BE2C (cell line): ENCODE data around the gene MAEA.

Experiments used
- DNase-seq: peaks from one replicate; pipeline ENCODE4 v3.0.0-alpha.2; 2020
- H3K27me3 ChIP-seq: fragments of 250-450 bp; sonication (Bioruptor Pico); 2 replicates; pipeline ENCODE4 v1.5.1; 2020; ENCODE audit warnings: mild to moderate bottlenecking
- H3K36me3 ChIP-seq: fragments of 250-450 bp; sonication (Bioruptor Pico); 2 replicates; pipeline ENCODE4 v1.5.1; 2020; ENCODE audit warnings: mild to moderate bottlenecking
- H3K4me1 ChIP-seq: fragments of 250-450 bp; sonication (Bioruptor Pico); 2 replicates; pipeline ENCODE4 v1.5.1; 2020
- H3K4me3 ChIP-seq: 2 replicates; pipeline ENCODE4 v1.5.1; 2011; ENCODE audit warnings: low read depth, low read length
- H3K9me3 ChIP-seq: fragments of 250-450 bp; sonication (Bioruptor Pico); 2 replicates; pipeline ENCODE4 v1.5.1; 2020
- CTCF ChIP-seq: IDR thresholded peaks from 2 replicates; pipeline ENCODE4 v1.5.1; 2012; ENCODE audit warnings: mild to moderate bottlenecking, low read depth, low read length

The MAEA gene

GRCh38 chr4:1283711-1284110, 6.0 kb upstream of the MAEA start:
- Histone ChIP-seq H3K9me3 (no peaks in the 10 kb centered on the region), H3K36me3 (no peaks in the 10 kb centered on the region), H3K27me3 (no peaks in the 10 kb centered on the region), H3K4me3 (no peak overlapping the region), H3K4me1 (no peaks in the 10 kb centered on the region)
- TF ChIP-seq CTCF = no peak
- DNase-seq = no peak

- DNase-seq = no peak
- Histone ChIP-seq H3K27me3 (no peaks in the 10 kb centered on the region), H3K4me3 (no peak overlapping the region), H3K4me1 (no peaks in the 10 kb centered on the region), H3K9me3 (no peaks in the 10 kb centered on the region), H3K36me3 (no peaks in the 10 kb centered on the region)
- no peak for TF ChIP-seq CTCF
These were observed 4.4 kb upstream of the MAEA start for GRCh38 chr4:1285151-1285789.

GRCh38 chr4:1285790-1286553, 3.7 kb upstream of the MAEA start:
- peak; percentile 59 for TF ChIP-seq CTCF
- Histone ChIP-seq H3K4me3 (no peak overlapping the region), H3K36me3 (no peaks in the 10 kb centered on the region), H3K27me3 (no peaks in the 10 kb centered on the region), H3K9me3 (no peaks in the 10 kb centered on the region), H3K4me1 (no peaks in the 10 kb centered on the region)
- peak; percentile 69 for DNase-seq

GRCh38 chr4:1288786-1289185, 905 bp upstream of the MAEA start:
- DNase-seq = no peak
- no peak for TF ChIP-seq CTCF

GRCh38 chr4:1290165-1290977, 680 bp downstream of the MAEA start:
- H3K4me1 ChIP-seq = no peaks in the 10 kb centered on the region; the same call in 1 of the 2 replicates

More at GRCh38 chr4:1288786-1289185, 905 bp upstream of the MAEA start:
- peak overlapping the region; percentile 95 for H3K4me3 ChIP-seq
- no peaks in the 10 kb centered on the region; the same call in none of the 2 replicates for H3K36me3 ChIP-seq
- H3K9me3 ChIP-seq = no peaks in the 10 kb centered on the region
- H3K27me3 ChIP-seq = no peaks in the 10 kb centered on the region
- H3K4me1 ChIP-seq = no peaks in the 10 kb centered on the region; the same call in 1 of the 2 replicates

More at GRCh38 chr4:1290165-1290977, 680 bp downstream of the MAEA start:
- H3K4me3 ChIP-seq = peak overlapping the region; percentile 95
- H3K36me3 ChIP-seq = no peaks in the 10 kb centered on the region; the same call in none of the 2 replicates
- no peaks in the 10 kb centered on the region for H3K9me3 ChIP-seq
- TF ChIP-seq CTCF = no peak
- no peak for DNase-seq
- no peaks in the 10 kb centered on the region for H3K27me3 ChIP-seq
